ENCODE results near the gene RASA3. TPM values are rescaled to one million over a fixed set of nuclear protein-coding genes. Genes with fewer than 3 reads are reported as not detected.

Gene RASA3
- total RNA-seq, 4 donors from 2014 or later = 25.0 to 43.1 (median 30.2) TPM

- H3K4me3 ChIP-seq = no peak overlapping the region
- no peak for ATAC-seq
Observed at GRCh38 chr13:114082849-114083645, 49.4 kb downstream of the RASA3 start.

GRCh38 chr13:114081761-114082681 is 50.4 kb downstream of the RASA3 start:
- WGBS, 2 donors (ENCODE audit: low coverage in 1 of 2) = no CpG with 5 or more reads among the region's 30 CpGs
- Histone ChIP-seq H3K27me3 (no peaks in the 10 kb centered on the region), H3K4me1 (peaks cover 0 to 35% (median 23%) of the 10 kb centered on the region in 3 donors), H3K4me3 (no peak overlapping the region), H3K36me3 (no peaks in the 10 kb centered on the region), H3K27ac (no peak overlapping the region), H3K9me3 (no peaks in the 10 kb centered on the region)
- ATAC-seq = no peak
- TF ChIP-seq POLR2A (IDR thresholded peaks at IDR 0.05) = no peak
- no peak for TF ChIP-seq POLR2AphosphoS5 (IDR thresholded peaks at IDR 0.05)
- TF ChIP-seq CTCF (IDR thresholded peaks at IDR 0.05) = no peak
- no peak for TF ChIP-seq EP300 (IDR thresholded peaks at IDR 0.05)

More at GRCh38 chr13:114082849-114083645, 49.4 kb downstream of the RASA3 start:
- TF ChIP-seq CTCF (IDR thresholded peaks at IDR 0.05) (no peak), EP300 (IDR thresholded peaks at IDR 0.05) (no peak), POLR2A (IDR thresholded peaks at IDR 0.05) (no peak), POLR2AphosphoS5 (IDR thresholded peaks at IDR 0.05) (no peak)
- Histone ChIP-seq H3K36me3 (peaks cover 0 to 6% of the 10 kb centered on the region in 2 donors), H3K27ac (no peak overlapping the region), H3K4me1 (peaks cover 0 to 25% (median 17%) of the 10 kb centered on the region in 3 donors), H3K27me3 (no peaks in the 10 kb centered on the region), H3K9me3 (no peaks in the 10 kb centered on the region)
- WGBS, 2 donors (ENCODE audit: low coverage in 1 of 2) = 88 to 90% methylated on average over 8 to 16 of the region's 23 CpGs

GRCh38 chr13:114080739-114081561 is 51.5 kb downstream of the RASA3 start:
- 100% methylated on average over 2 of the region's 34 CpGs; no CpG with 5 or more reads in 1 of the 2 donors for WGBS, 2 donors (ENCODE audit: low coverage in 1 of 2)

GRCh38 chr13:114079601-114080536 is 52.6 kb downstream of the RASA3 start:
- peaks cover 0 to 40% (median 23%) of the 10 kb centered on the region in 3 donors for H3K4me1 ChIP-seq
- WGBS, 2 donors (ENCODE audit: low coverage in 1 of 2) = 95 to 100% methylated on average over 1 to 4 of the region's 37 CpGs
- H3K27me3 ChIP-seq = no peaks in the 10 kb centered on the region
- H3K4me3 ChIP-seq = no peak overlapping the region
- peak overlapping the region in 3 of 4 donors; percentile 80 to 86 (median 81) for H3K27ac ChIP-seq
- no peak for TF ChIP-seq EP300 (IDR thresholded peaks at IDR 0.05)
- H3K9me3 ChIP-seq = no peaks in the 10 kb centered on the region
- peaks cover 0 to 4% of the 10 kb centered on the region in 2 donors for H3K36me3 ChIP-seq
- ATAC-seq = no peak

More at GRCh38 chr13:114080739-114081561, 51.5 kb downstream of the RASA3 start:
- Histone ChIP-seq H3K4me3 (no peak overlapping the region), H3K36me3 (no peaks in the 10 kb centered on the region), H3K4me1 (peaks cover 0 to 36% (median 23%) of the 10 kb centered on the region in 3 donors), H3K27me3 (no peaks in the 10 kb centered on the region), H3K27ac (peak overlapping the region in 1 of 4 donors; percentile 80), H3K9me3 (no peaks in the 10 kb centered on the region)
- no peak for ATAC-seq
- TF ChIP-seq POLR2A (IDR thresholded peaks at IDR 0.05) (no peak), POLR2AphosphoS5 (IDR thresholded peaks at IDR 0.05) (no peak)

All from gastroesophageal sphincter (tissue), 4 donors.